Colonic mucosa (tissue), 4 donors: Measurements from ENCODE around the gene PIP5K1A. TPM values are rescaled to one million over a fixed set of nuclear protein-coding genes. Genes with fewer than 3 reads are reported as not detected.

Source experiments
- DNase-seq: peaks from one replicate; pipeline ENCODE4 v3.0.0-alpha.2; 2020
- H3K27ac ChIP-seq: fragments of 200-600 bp; one replicate; pipeline ENCODE4 v1.8.0; 2021
- H3K27me3 ChIP-seq: fragments of 200-600 bp; one replicate; pipeline ENCODE4 v1.8.0; 2021
- H3K36me3 ChIP-seq: fragments of 200-600 bp; one replicate; pipeline ENCODE4 v1.8.0; 2021
- H3K4me1 ChIP-seq: fragments of 200-600 bp; one replicate; pipeline ENCODE4 v1.8.0; 2021; ENCODE audit warnings: mild to moderate bottlenecking
- H3K4me3 ChIP-seq: fragments of 200-600 bp; one replicate; pipeline ENCODE4 v1.8.0; 2021
- H3K9ac ChIP-seq, 2 donors: one replicate each; pipeline ENCODE4 v1.7.0; 2013; ENCODE audit warnings: control low read depth in 2 of 2, low read depth in 2 of 2, low read length in 2 of 2
- H3K9me3 ChIP-seq: fragments of 200-600 bp; one replicate; pipeline ENCODE4 v1.8.0; 2021
- intact Hi-C: fragments of 100-400 bp; cut with DNase I; formaldehyde crosslinking; loops from one replicate; pipeline ENCODE4 v1.14.1; 2022
- total RNA-seq, 2 donors: library from RNA; stranded (reverse); fragmentation: NEBNext Ultra II Directional in 1 of 2; extraction: Animal tissue kit (Norgen Biotek cat#: 25700) in 1 of 2; gene quantifications; one replicate each; pipeline ENCODE4 v1.2.1, GENCODE V29; 2021
- TF ChIP-seq, protein P1 (sequence below): fragments of 200-600 bp; IDR thresholded peaks from one replicate; pipeline ENCODE4 v1.8.0; 2022; ENCODE audit warnings: antibody characterized with exemption, mild to moderate bottlenecking
- donor health status: healthy.
- donor health status: DM: no; HTN: no; CAD: no.
- donor health status: DM: no; HTN: no; CAD: no.

Gene PIP5K1A
- total RNA-seq, 2 donors from 2014 or later: 33.3 to 38.9 TPM

DNA sequence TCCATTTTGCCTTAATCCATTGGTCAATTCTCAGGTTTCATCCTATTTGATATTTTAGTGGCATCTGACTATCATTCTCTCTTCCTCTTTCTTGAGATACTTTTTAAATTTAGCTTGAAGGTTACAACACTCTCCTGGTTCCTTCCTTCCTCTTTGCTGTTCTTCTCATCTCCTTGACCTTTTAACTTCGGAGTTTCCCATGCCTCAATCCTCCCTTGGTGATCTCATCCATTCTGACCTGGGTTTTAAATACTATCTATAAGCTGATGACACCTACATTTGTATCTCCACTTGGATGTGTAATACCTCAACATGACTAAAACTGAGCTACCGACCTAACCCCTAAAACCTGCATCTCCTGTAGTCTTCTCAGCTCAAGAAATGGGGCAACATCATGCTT lies 78.9 kb downstream of the PIP5K1A start:
- Histone ChIP-seq H3K27ac (no peak overlapping the region), H3K4me3 (no peak overlapping the region), H3K36me3 (no peaks in the 10 kb centered on the region), H3K9me3 (no peaks in the 10 kb centered on the region), H3K27me3 (no peaks in the 10 kb centered on the region), H3K9ac (no peak overlapping the region), H3K4me1 (no peaks in the 10 kb centered on the region)
- TF ChIP-seq, protein P1, sequence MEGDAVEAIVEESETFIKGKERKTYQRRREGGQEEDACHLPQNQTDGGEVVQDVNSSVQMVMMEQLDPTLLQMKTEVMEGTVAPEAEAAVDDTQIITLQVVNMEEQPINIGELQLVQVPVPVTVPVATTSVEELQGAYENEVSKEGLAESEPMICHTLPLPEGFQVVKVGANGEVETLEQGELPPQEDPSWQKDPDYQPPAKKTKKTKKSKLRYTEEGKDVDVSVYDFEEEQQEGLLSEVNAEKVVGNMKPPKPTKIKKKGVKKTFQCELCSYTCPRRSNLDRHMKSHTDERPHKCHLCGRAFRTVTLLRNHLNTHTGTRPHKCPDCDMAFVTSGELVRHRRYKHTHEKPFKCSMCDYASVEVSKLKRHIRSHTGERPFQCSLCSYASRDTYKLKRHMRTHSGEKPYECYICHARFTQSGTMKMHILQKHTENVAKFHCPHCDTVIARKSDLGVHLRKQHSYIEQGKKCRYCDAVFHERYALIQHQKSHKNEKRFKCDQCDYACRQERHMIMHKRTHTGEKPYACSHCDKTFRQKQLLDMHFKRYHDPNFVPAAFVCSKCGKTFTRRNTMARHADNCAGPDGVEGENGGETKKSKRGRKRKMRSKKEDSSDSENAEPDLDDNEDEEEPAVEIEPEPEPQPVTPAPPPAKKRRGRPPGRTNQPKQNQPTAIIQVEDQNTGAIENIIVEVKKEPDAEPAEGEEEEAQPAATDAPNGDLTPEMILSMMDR: no peak
- intact Hi-C loops: no loop called here
- DNase-seq: no peak

DNA sequence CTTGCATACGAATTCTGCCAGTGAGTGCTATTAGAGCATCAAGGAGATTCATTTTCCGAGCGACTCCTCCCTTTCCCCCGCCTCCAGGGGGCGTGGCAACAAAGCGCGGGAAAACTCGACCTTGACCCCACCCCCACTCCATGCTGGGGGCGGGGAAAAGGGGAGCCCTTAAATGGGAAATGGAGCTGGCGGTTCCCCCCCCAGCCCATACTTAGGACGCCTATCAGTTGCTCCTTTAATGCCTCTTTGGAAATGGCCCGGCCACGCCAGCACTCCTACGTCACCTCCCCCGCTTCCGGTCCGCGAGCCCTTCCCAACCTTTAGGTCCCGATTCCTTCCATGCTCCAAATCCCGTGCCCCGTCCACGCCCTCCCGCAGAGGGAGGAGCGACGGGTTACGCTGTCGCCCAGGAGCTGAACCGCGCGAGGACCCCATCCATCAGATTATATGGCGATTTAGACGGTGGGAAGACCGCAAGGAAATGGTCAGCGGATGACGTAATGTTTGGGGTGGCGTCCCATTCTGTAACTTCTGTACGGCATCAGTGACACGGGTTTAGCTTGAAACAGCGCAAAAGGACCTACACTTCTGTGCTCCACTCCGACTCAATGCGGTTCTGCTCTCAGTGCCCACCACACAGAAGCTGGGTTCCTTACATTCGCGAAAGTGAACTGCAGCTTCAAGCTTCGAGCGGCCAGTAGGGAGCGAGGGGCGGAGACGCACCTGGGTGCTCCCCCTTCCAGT lies 83.0 kb downstream of the PIP5K1A start:
- Histone ChIP-seq H3K27ac (peak overlapping the region; percentile 91), H3K36me3 (peaks cover 4% of the 10 kb centered on the region), H3K4me3 (peak overlapping the region; percentile 92), H3K27me3 (no peaks in the 10 kb centered on the region), H3K9ac (peak overlapping the region; percentile 83 to 95), H3K9me3 (no peaks in the 10 kb centered on the region), H3K4me1 (peaks cover 4% of the 10 kb centered on the region)
- intact Hi-C loops: no loop called here
- TF ChIP-seq, protein P1: no peak
- peak; percentile 98 for DNase-seq

GRCh38 chr1:151281969-151282882 lies 83.9 kb downstream of the PIP5K1A start, which contains the start of gene ZNF687:
ZNF687 (plus strand) TSS chr1:151282299; CDS start chr1:151286292, 3,993 bp downstream.
- H3K27ac ChIP-seq: peak within 1 kb of the TSS; percentile 91
- no peaks in the 10 kb centered on the region for H3K27me3 ChIP-seq
- no peaks in the 10 kb centered on the region for H3K9me3 ChIP-seq
- intact Hi-C loops: no loop called here
- H3K36me3 ChIP-seq: peaks cover 9% of the 10 kb centered on the region
- peak within 1 kb of the TSS; percentile 92 for H3K4me3 ChIP-seq
- H3K4me1 ChIP-seq: peaks cover 4% of the 10 kb centered on the region
- TF ChIP-seq, protein P1: no peak
- DNase-seq: peak; percentile 100
- H3K9ac ChIP-seq: peak within 1 kb of the TSS; percentile 95 to 96

- Histone ChIP-seq H3K27ac (peak overlapping the region; percentile 91), H3K4me3 (peak overlapping the region; percentile 92), H3K36me3 (peaks cover 14% of the 10 kb centered on the region), H3K27me3 (no peaks in the 10 kb centered on the region), H3K9ac (peak overlapping the region; percentile 82 to 96), H3K4me1 (peaks cover 4% of the 10 kb centered on the region), H3K9me3 (no peaks in the 10 kb centered on the region)
- TF ChIP-seq, protein P1: no peak
- intact Hi-C loops: no loop called here
- peak; percentile 42 for DNase-seq
These were observed 84.8 kb downstream of the PIP5K1A start for GRCh38 chr1:151282883-151283725.
